Lower lobe of right lung (tissue), 2 donors: ENCODE results near the gene CCDC71L. TPM values are rescaled to one million over a fixed set of nuclear protein-coding genes. Genes with fewer than 3 reads are reported as not detected.

Experiments
- ATAC-seq, 2 donors: fragments of 200-7000 bp; cut with Tn5 transposase; one replicate each; pipeline ENCODE4 v1.9.1; 2020 to 2022; ENCODE audit warnings: mild to moderate bottlenecking in 2 of 2, moderate library complexity in 2 of 2
- DNase-seq: peaks from one replicate; pipeline ENCODE4 v3.0.0-alpha.2; 2020
- H3K27ac ChIP-seq: fragments of 200-600 bp; one replicate; pipeline ENCODE4 v1.8.0; 2022
- H3K27me3 ChIP-seq: fragments of 200-600 bp; one replicate; pipeline ENCODE4 v1.8.0; 2022; ENCODE audit warnings: low read depth
- H3K36me3 ChIP-seq: fragments of 200-600 bp; one replicate; pipeline ENCODE4 v1.8.0; 2022; ENCODE audit warnings: mild to moderate bottlenecking
- H3K4me1 ChIP-seq: fragments of 200-600 bp; one replicate; pipeline ENCODE4 v1.8.0; 2022
- H3K4me3 ChIP-seq: fragments of 200-600 bp; one replicate; pipeline ENCODE4 v1.8.0; 2022; ENCODE audit warnings: mild to moderate bottlenecking
- H3K9me3 ChIP-seq: fragments of 200-600 bp; one replicate; pipeline ENCODE4 v1.8.0; 2022
- CTCF ChIP-seq: fragments of 200-600 bp; IDR thresholded peaks from one replicate; pipeline ENCODE4 v1.8.0; 2022; ENCODE audit warnings: antibody characterized with exemption, mild to moderate bottlenecking
- intact Hi-C: fragments of 100-400 bp; cut with DNase I; formaldehyde crosslinking; loops from one replicate; pipeline ENCODE4 v1.11.0; 2022
- total RNA-seq: library from RNA; stranded (reverse); fragmentation: NEBNext Ultra II Directional; extraction: Animal tissue kit (Norgen Biotek cat#: 25700); gene quantifications from one replicate; pipeline ENCODE4 v1.2.1, GENCODE V29; 2021
- donor health status: DM: no; HTN: yes; CAD: no; lungs with severe emphysema.

Gene CCDC71L
- total RNA-seq, 1 donor from 2014 or later, result 24.1 TPM

GRCh38 chr7:106634958-106635357, 26.0 kb downstream of the CCDC71L start:
- Histone ChIP-seq H3K36me3 (no peaks in the 10 kb centered on the region), H3K4me3 (no peak overlapping the region), H3K27me3 (no peaks in the 10 kb centered on the region), H3K9me3 (no peaks in the 10 kb centered on the region), H3K27ac (no peak overlapping the region), H3K4me1 (no peaks in the 10 kb centered on the region)
- no peak for TF ChIP-seq CTCF
- no peak for ATAC-seq
- intact Hi-C loops, result no loop called here
- no peak for DNase-seq

GRCh38 chr7:106630648-106631047, 30.3 kb downstream of the CCDC71L start:
- H3K4me3 ChIP-seq, result no peak overlapping the region
- intact Hi-C loops, result no loop called here
- H3K36me3 ChIP-seq, result no peaks in the 10 kb centered on the region
- DNase-seq (no peak), ATAC-seq (no peak)
- H3K27ac ChIP-seq, result no peak overlapping the region
- no peaks in the 10 kb centered on the region for H3K9me3 ChIP-seq
- no peaks in the 10 kb centered on the region for H3K27me3 ChIP-seq
- peaks cover 3% of the 10 kb centered on the region for H3K4me1 ChIP-seq
- TF ChIP-seq CTCF, result no peak

- H3K36me3 ChIP-seq, result no peaks in the 10 kb centered on the region
- no peak for DNase-seq
- H3K27me3 ChIP-seq, result no peaks in the 10 kb centered on the region
- no peaks in the 10 kb centered on the region for H3K9me3 ChIP-seq
- H3K4me1 ChIP-seq, result peaks cover 12% of the 10 kb centered on the region
- no peak overlapping the region for H3K27ac ChIP-seq
- H3K4me3 ChIP-seq, result no peak overlapping the region
- intact Hi-C loops, result no loop called here
- no peak for TF ChIP-seq CTCF
- ATAC-seq, result no peak
Measured at GRCh38 chr7:106629516-106629915, 31.4 kb downstream of the CCDC71L start.

GRCh38 chr7:106626376-106627164, 34.4 kb downstream of the CCDC71L start:
- no peak for ATAC-seq
- H3K4me3 ChIP-seq, result no peak overlapping the region
- DNase-seq, result no peak
- peaks cover 12% of the 10 kb centered on the region for H3K4me1 ChIP-seq
- H3K9me3 ChIP-seq, result peaks cover 10% of the 10 kb centered on the region
- TF ChIP-seq CTCF, result no peak
- H3K27me3 ChIP-seq, result no peaks in the 10 kb centered on the region
- intact Hi-C loops, result no loop called here
- no peaks in the 10 kb centered on the region for H3K36me3 ChIP-seq
- no peak overlapping the region for H3K27ac ChIP-seq

GRCh38 chr7:106625678-106626301, 35.2 kb downstream of the CCDC71L start:
- ATAC-seq (no peak), DNase-seq (no peak)
- intact Hi-C loops, result no loop called here
- no peak overlapping the region for H3K4me3 ChIP-seq
- no peak for TF ChIP-seq CTCF
- H3K9me3 ChIP-seq, result peaks cover 13% of the 10 kb centered on the region
- H3K36me3 ChIP-seq, result no peaks in the 10 kb centered on the region
- H3K27ac ChIP-seq, result no peak overlapping the region
- H3K4me1 ChIP-seq, result peaks cover 12% of the 10 kb centered on the region
- H3K27me3 ChIP-seq, result no peaks in the 10 kb centered on the region
